HEK293 (cell line): ENCODE results near the gene IL17B.
"Not testable (repeated sequence)": the region's sequence is repeated elsewhere in the genome, so short reads cannot be mapped to it uniquely, and the experiment has no call there.

Experiments used
- CTCF ChIA-PET: fragments of 350-600 bp; formaldehyde crosslinking; extraction: SDS; loops from one replicate; lab custom pipeline; 2021; ENCODE audit warnings: antibody characterized with exemption; lab: Yijun Ruan, JAX
- POLR2A ChIA-PET: fragments of 300-600 bp; formaldehyde crosslinking; extraction: SDS; loops from one replicate; lab custom pipeline; 2020; ENCODE audit warnings: antibody characterized with exemption, inconsistent platforms; lab: Yijun Ruan, JAX
- H3K27ac ChIP-seq: fragments of 200-500 bp; sonication (Bioruptor generic); 2 replicates; pipeline ENCODE4 v1.5.1; 2014; ENCODE audit warnings: low read depth, low read length, control low read depth, inconsistent platforms; ENCODE audit errors: extremely low read depth
- H3K36me3 ChIP-seq, 2 experiments: fragments of 200-500 bp in 1 of 2; sonication (Bioruptor generic) in 1 of 2; 1 replicate in 1 of 2; 2 replicates in 1 of 2; pipeline ENCODE4 v1.5.1; 2014 to 2017; ENCODE audit warnings: inconsistent platforms in 2 of 2, low read length in 2 of 2; ENCODE audit not compliant: control insufficient read depth in 2 of 2, insufficient read depth in 1 of 2
- H3K4me1 ChIP-seq: fragments of 200-500 bp; sonication (Bioruptor generic); 2 replicates; pipeline ENCODE4 v1.5.1; 2014; ENCODE audit warnings: mild to moderate bottlenecking, low read length, inconsistent platforms; ENCODE audit not compliant: control insufficient read depth, insufficient read depth
- H3K4me3 ChIP-seq: 2 replicates; pipeline ENCODE4 v1.5.1; 2011; ENCODE audit warnings: low read depth, mild to moderate bottlenecking, control low read depth, low read length, moderate library complexity
- H3K9me3 ChIP-seq: fragments of 200-500 bp; sonication (Bioruptor generic); 2 replicates; pipeline ENCODE4 v1.5.1; 2014; ENCODE audit warnings: low read depth, low read length, inconsistent platforms; ENCODE audit not compliant: control insufficient read depth, insufficient read depth
- GLIS1 ChIP-seq: fragments of 450-650 bp; formaldehyde crosslinking; IDR thresholded peaks from 2 replicates; pipeline ENCODE4 v1.5.1; 2016; ENCODE audit warnings: missing biosample characterization, missing genetic modification characterization
- HOXA7 ChIP-seq: sonication (generic); formaldehyde crosslinking; IDR thresholded peaks from 2 replicates; pipeline ENCODE4 v1.8.1; 2022; ENCODE audit warnings: missing genetic modification reagents, borderline replicate concordance
- KLF10 ChIP-seq: fragments of 450-650 bp; IDR thresholded peaks from 2 replicates; pipeline ENCODE4 v1.5.1; 2018; ENCODE audit warnings: missing biosample characterization, mild to moderate bottlenecking, missing genetic modification characterization
- KLF17 ChIP-seq: fragments of 450-650 bp; formaldehyde crosslinking; IDR thresholded peaks from 2 replicates; pipeline ENCODE4 v1.5.1; 2016; ENCODE audit warnings: missing biosample characterization, missing genetic modification characterization
- KLF8 ChIP-seq: fragments of 450-650 bp; formaldehyde crosslinking; IDR thresholded peaks from 2 replicates; pipeline ENCODE4 v1.5.1; 2016; ENCODE audit warnings: missing biosample characterization, missing genetic modification characterization
- KLF9 ChIP-seq: fragments of 450-650 bp; formaldehyde crosslinking; IDR thresholded peaks from 2 replicates; pipeline ENCODE4 v1.5.1; 2016; ENCODE audit warnings: missing biosample characterization, missing genetic modification characterization, low read depth
- MZF1 ChIP-seq: fragments of 450-650 bp; formaldehyde crosslinking; IDR thresholded peaks from 2 replicates; pipeline ENCODE4 v1.5.1; 2017; ENCODE audit warnings: missing biosample characterization, missing genetic modification characterization, borderline replicate concordance
- SCRT1 ChIP-seq: fragments of 450-650 bp; formaldehyde crosslinking; IDR thresholded peaks from 2 replicates; pipeline ENCODE4 v1.5.1; 2016; ENCODE audit warnings: missing biosample characterization, missing genetic modification characterization, borderline replicate concordance
- SCRT2 ChIP-seq: fragments of 450-650 bp; formaldehyde crosslinking; IDR thresholded peaks from 2 replicates; pipeline ENCODE4 v1.5.1; 2016; ENCODE audit warnings: missing biosample characterization, missing genetic modification characterization
- SP7 ChIP-seq: fragments of 450-650 bp; formaldehyde crosslinking; IDR thresholded peaks from 2 replicates; pipeline ENCODE4 v1.5.1; 2016; ENCODE audit warnings: missing biosample characterization, missing genetic modification characterization
- YY1 ChIP-seq: fragments of 450-650 bp; formaldehyde crosslinking; IDR thresholded peaks from 2 replicates; pipeline ENCODE4 v1.5.1; 2018; ENCODE audit warnings: missing biosample characterization, missing genetic modification characterization
- ZBTB11 ChIP-seq: fragments of 450-650 bp; formaldehyde crosslinking; conservative IDR thresholded peaks from 2 replicates; pipeline ENCODE4 v1.5.1; 2016; ENCODE audit warnings: low read depth, missing biosample characterization, missing genetic modification characterization
- ZFP41 ChIP-seq: fragments of 450-650 bp; formaldehyde crosslinking; IDR thresholded peaks from 2 replicates; pipeline ENCODE4 v1.5.1; 2016; ENCODE audit warnings: missing biosample characterization, missing genetic modification characterization, borderline replicate concordance
- ZNF354C ChIP-seq: fragments of 450-650 bp; formaldehyde crosslinking; IDR thresholded peaks from 2 replicates; pipeline ENCODE4 v1.5.1; 2016; ENCODE audit warnings: missing biosample characterization, missing genetic modification characterization, low read depth, borderline replicate concordance
- ZNF398 ChIP-seq: fragments of 450-650 bp; formaldehyde crosslinking; IDR thresholded peaks from 2 replicates; pipeline ENCODE4 v1.5.1; 2017; ENCODE audit warnings: missing biosample characterization, missing genetic modification characterization
- ZNF596 ChIP-seq: fragments of 450-650 bp; IDR thresholded peaks from 2 replicates; pipeline ENCODE4 v1.5.0; 2018; ENCODE audit warnings: missing biosample characterization, mild to moderate bottlenecking, missing genetic modification characterization, moderate library complexity
- ZNF645 ChIP-seq: fragments of 450-650 bp; formaldehyde crosslinking; IDR thresholded peaks from 2 replicates; pipeline ENCODE4; 2016; ENCODE audit warnings: missing biosample characterization, missing genetic modification characterization
- ZNF677 ChIP-seq: fragments of 450-650 bp; IDR thresholded peaks from 2 replicates; pipeline ENCODE4 v1.5.0; 2018; ENCODE audit warnings: missing biosample characterization, mild to moderate bottlenecking, missing genetic modification characterization, moderate library complexity
- ZNF747 ChIP-seq: fragments of 450-650 bp; formaldehyde crosslinking; IDR thresholded peaks from 2 replicates; pipeline ENCODE4 v1.5.1; 2016; ENCODE audit warnings: missing biosample characterization, missing genetic modification characterization
- ZNF777 ChIP-seq: fragments of 450-650 bp; formaldehyde crosslinking; IDR thresholded peaks from 2 replicates; pipeline ENCODE4 v1.5.1; 2017; ENCODE audit warnings: missing biosample characterization, missing genetic modification characterization, borderline replicate concordance
- ZNF791 ChIP-seq: fragments of 450-650 bp; formaldehyde crosslinking; IDR thresholded peaks from 2 replicates; pipeline ENCODE4 v1.5.1; 2016; ENCODE audit warnings: missing biosample characterization, missing genetic modification characterization
- ZNF843 ChIP-seq: fragments of 450-650 bp; formaldehyde crosslinking; IDR thresholded peaks from 2 replicates; pipeline ENCODE4 v1.5.1; 2016; ENCODE audit warnings: missing biosample characterization, missing genetic modification characterization

Gene IL17B

GRCh38 chr5:149391076-149391475 lies 12.0 kb upstream of the IL17B start:
- H3K36me3 ChIP-seq, H3K4me3 ChIP-seq, H3K4me1 ChIP-seq, POLR2A ChIA-PET, H3K9me3 ChIP-seq, H3K27ac ChIP-seq: not testable (repeated sequence)
- CTCF ChIA-PET: interaction anchor here (0.9 to 1.5 kb wide), 5 partner anchors 9 to 172 kb away, joined by 3 to 13 read pairs (median 3); no protein-coding TSS in a partner anchor

- Histone ChIP-seq H3K27ac (no peak overlapping the region), H3K9me3 (no peaks in the 10 kb centered on the region), H3K4me3 (no peak overlapping the region), H3K36me3 (no peaks in the 10 kb centered on the region), H3K4me1 (no peaks in the 10 kb centered on the region)
- CTCF ChIA-PET: interaction anchor here (0.6 to 11.8 kb wide), 10 partner anchors 8 to 1001 kb away, joined by 3 to 205 read pairs (median 3); no protein-coding TSS in a partner anchor
- TF ChIP-seq KLF9 (tag by site-specific recombination): no peak
- TF ChIP-seq ZNF354C (tag by site-specific recombination): no peak
- TF ChIP-seq GLIS1 (tag by site-specific recombination): peak; percentile 13; the same call in 1 of the 2 replicates
- TF ChIP-seq MZF1: peak; percentile 44; the same call in 1 of the 2 replicates
- TF ChIP-seq ZNF791 (tag by site-specific recombination): no peak
- no peak for TF ChIP-seq ZNF398
- no peak for TF ChIP-seq ZNF677 (tag by site-specific recombination)
- TF ChIP-seq YY1 (tag by site-specific recombination): no peak
- no peak for TF ChIP-seq KLF17
- TF ChIP-seq SCRT1 (tag by site-specific recombination): 0 out of 2 replicates have a peak, but pooled peaks have one; percentile 35
- no peak for TF ChIP-seq ZFP41 (tag by site-specific recombination)
- TF ChIP-seq ZNF777 (tag by site-specific recombination): no peak
- TF ChIP-seq ZNF645 (tag by site-specific recombination): no peak
- no peak for TF ChIP-seq KLF8 (tag by site-specific recombination)
- TF ChIP-seq KLF10: no peak
- no peak for TF ChIP-seq ZNF596
- TF ChIP-seq SCRT2: peak; percentile 75
- no peak for TF ChIP-seq HOXA7
- TF ChIP-seq ZNF747: no peak
- TF ChIP-seq SP7 (tag by site-specific recombination): peak; percentile 47
- TF ChIP-seq ZBTB11 (tag by site-specific recombination): no peak
- no peak for TF ChIP-seq ZNF843 (tag by site-specific recombination)
- POLR2A ChIA-PET: no interaction called here
Measured at GRCh38 chr5:149389552-149390495, 10.7 kb upstream of the IL17B start.
